ENCODE measurements around the gene RBMS3.

Gene RBMS3

DNA sequence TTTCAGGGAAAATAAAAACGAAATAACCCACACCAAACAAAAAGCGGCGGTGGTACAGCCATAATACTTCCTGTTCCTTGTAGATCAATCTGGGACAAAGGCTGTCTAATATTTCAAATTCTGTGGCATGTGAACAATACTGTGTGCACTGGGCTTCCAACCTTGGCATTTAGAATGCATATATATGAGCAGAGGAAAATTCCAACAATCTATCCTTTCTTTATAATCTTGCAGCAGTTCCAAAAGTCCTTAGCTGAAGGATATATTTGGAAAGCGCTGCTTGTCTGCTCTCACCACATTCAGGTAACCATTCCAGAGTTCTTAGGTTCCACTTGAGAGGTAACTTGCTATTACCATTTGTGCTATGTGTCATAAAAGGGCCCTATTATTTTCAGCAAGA lies 231.8 kb downstream of the RBMS3 start:
- ChIA-PET CTCF (interaction anchor here (1.5 kb wide), 1 partner anchor 175 kb away, joined by 3 read pairs; no protein-coding TSS in a partner anchor), POLR2A (no interaction called here)
- no peak for DNase-seq (ENCODE audit: extremely low spot score)
- TF ChIP-seq SP1 (IDR thresholded peaks at IDR 0.05) (no peak), NFRKB (IDR thresholded peaks at IDR 0.05) (no peak), TARDBP (IDR thresholded peaks at IDR 0.05) (no peak), ARNT (IDR thresholded peaks at IDR 0.05) (no peak), CTBP1 (IDR thresholded peaks at IDR 0.05; ENCODE audit: borderline replicate concordance) (no peak), FOXM1 (IDR thresholded peaks at IDR 0.05; ENCODE audit: borderline replicate concordance) (no peak), L3MBTL2 (conservative IDR thresholded peaks at IDR 0.05) (no peak), SUZ12 (IDR thresholded peaks at IDR 0.05) (no peak), ELF4 (IDR thresholded peaks at IDR 0.05) (no peak), LEF1 (IDR thresholded peaks at IDR 0.05; ENCODE audit: borderline replicate concordance) (no peak), ZNF384 (IDR thresholded peaks at IDR 0.05) (no peak), FOXA1 (IDR thresholded peaks at IDR 0.05) (no peak), FOXK2 (IDR thresholded peaks at IDR 0.05) (no peak), BHLHE40 (IDR thresholded peaks at IDR 0.05; ENCODE audit: borderline replicate concordance) (no peak), HDGF (IDR thresholded peaks at IDR 0.05; ENCODE audit: borderline replicate concordance) (no peak)
- TF ChIP-seq, protein P1, sequence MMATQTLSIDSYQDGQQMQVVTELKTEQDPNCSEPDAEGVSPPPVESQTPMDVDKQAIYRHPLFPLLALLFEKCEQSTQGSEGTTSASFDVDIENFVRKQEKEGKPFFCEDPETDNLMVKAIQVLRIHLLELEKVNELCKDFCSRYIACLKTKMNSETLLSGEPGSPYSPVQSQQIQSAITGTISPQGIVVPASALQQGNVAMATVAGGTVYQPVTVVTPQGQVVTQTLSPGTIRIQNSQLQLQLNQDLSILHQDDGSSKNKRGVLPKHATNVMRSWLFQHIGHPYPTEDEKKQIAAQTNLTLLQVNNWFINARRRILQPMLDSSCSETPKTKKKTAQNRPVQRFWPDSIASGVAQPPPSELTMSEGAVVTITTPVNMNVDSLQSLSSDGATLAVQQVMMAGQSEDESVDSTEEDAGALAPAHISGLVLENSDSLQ (IDR thresholded peaks at IDR 0.05) = no peak

DNA sequence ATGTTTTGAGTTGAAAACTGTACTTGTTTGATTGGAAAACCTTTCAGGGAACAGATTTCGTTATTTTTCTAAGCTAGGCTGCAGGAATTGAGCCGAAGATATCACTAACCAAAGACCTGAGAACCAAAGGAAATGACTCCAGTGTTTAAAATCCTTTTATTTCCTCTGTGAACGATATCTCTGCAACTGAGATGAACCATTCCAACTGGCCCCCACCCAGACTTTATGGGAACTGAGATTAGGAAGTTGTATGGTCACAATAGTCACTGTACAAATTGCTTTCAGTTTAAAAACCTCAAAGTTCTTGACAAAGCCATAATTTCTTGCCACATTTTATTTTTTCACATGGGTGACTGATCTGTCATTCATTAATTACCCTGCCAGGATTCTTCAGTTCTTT lies 232.4 kb downstream of the RBMS3 start:
- CTCF ChIA-PET = interaction anchor here (1.5 kb wide), 1 partner anchor 174 kb away, joined by 3 read pairs; no protein-coding TSS in a partner anchor
- POLR2A ChIA-PET = no interaction called here

DNA sequence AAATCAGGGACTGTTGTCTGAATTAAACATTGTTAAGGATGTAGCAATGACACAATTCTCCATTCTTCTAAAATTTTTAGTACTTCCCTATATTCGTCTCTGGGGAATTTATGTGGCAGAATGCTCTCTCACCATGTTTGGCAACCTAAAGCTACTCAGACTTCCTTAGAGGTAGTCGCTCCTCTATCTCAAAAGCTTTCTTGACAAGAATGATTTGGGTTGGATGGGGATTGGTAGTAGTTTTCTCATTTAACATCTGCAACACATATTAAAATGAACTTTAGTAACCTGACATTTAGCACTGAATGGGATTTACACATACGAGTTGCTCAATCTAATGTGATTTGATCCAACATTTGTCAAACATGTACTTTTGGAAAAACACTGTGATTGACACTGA lies 233.3 kb downstream of the RBMS3 start:
- TF ChIP-seq TARDBP (IDR thresholded peaks at IDR 0.05) (no peak), SP1 (IDR thresholded peaks at IDR 0.05) (no peak), ARNT (IDR thresholded peaks at IDR 0.05) (no peak), ZNF384 (IDR thresholded peaks at IDR 0.05) (no peak), HDGF (IDR thresholded peaks at IDR 0.05; ENCODE audit: borderline replicate concordance) (no peak)
- TF ChIP-seq, protein P1 (IDR thresholded peaks at IDR 0.05) = no peak
- ChIA-PET POLR2A (no interaction called here), CTCF (no interaction called here)
- no peak for DNase-seq (ENCODE audit: extremely low spot score)

More for the DNA sequence above, 232.4 kb downstream of the RBMS3 start:
- DNase-seq (ENCODE audit: extremely low spot score) = no peak
- TF ChIP-seq HDGF (IDR thresholded peaks at IDR 0.05; ENCODE audit: borderline replicate concordance) = no peak
- TF ChIP-seq BHLHE40 (IDR thresholded peaks at IDR 0.05; ENCODE audit: borderline replicate concordance) = no peak
- TF ChIP-seq L3MBTL2 (conservative IDR thresholded peaks at IDR 0.05) = no peak
- TF ChIP-seq FOXA1 (IDR thresholded peaks at IDR 0.05) = no peak
- TF ChIP-seq FOXK2 (IDR thresholded peaks at IDR 0.05) = no peak
- no peak for TF ChIP-seq SUZ12 (IDR thresholded peaks at IDR 0.05)
- TF ChIP-seq FOXM1 (IDR thresholded peaks at IDR 0.05; ENCODE audit: borderline replicate concordance) = no peak
- no peak for TF ChIP-seq ZNF384 (IDR thresholded peaks at IDR 0.05)
- TF ChIP-seq, protein P1 (IDR thresholded peaks at IDR 0.05) = no peak
- no peak for TF ChIP-seq NFRKB (IDR thresholded peaks at IDR 0.05)
- TF ChIP-seq ARNT (IDR thresholded peaks at IDR 0.05) = no peak
- TF ChIP-seq SP1 (IDR thresholded peaks at IDR 0.05) = no peak
- no peak for TF ChIP-seq CTBP1 (IDR thresholded peaks at IDR 0.05; ENCODE audit: borderline replicate concordance)
- no peak for TF ChIP-seq ELF4 (IDR thresholded peaks at IDR 0.05)
- no peak for TF ChIP-seq LEF1 (IDR thresholded peaks at IDR 0.05; ENCODE audit: borderline replicate concordance)
- no peak for TF ChIP-seq TARDBP (IDR thresholded peaks at IDR 0.05)

DNA sequence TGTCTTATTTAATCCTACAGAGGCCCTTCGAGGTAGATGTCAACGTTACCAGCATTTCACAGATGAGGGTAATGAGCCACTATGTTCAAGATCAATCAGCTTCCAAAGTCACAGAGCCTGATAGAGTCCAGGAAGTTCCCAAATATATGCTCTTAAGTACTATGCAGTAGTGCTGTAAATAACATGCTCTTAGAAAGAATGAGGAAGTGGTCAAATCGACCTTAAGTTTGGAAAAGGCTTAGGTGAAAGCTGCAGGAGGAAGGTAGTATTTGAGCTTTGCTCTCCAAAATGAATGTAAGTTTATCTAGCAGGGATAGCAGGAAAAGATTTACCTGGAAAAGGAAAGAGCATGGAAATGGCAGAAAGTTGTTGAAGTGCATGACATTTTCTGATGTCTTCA lies 234.0 kb downstream of the RBMS3 start:
- TF ChIP-seq LEF1 (IDR thresholded peaks at IDR 0.05; ENCODE audit: borderline replicate concordance) (no peak), NFRKB (IDR thresholded peaks at IDR 0.05) (no peak), BHLHE40 (IDR thresholded peaks at IDR 0.05; ENCODE audit: borderline replicate concordance) (no peak), L3MBTL2 (conservative IDR thresholded peaks at IDR 0.05) (no peak), FOXM1 (IDR thresholded peaks at IDR 0.05; ENCODE audit: borderline replicate concordance) (no peak), SP1 (IDR thresholded peaks at IDR 0.05) (no peak), CTBP1 (IDR thresholded peaks at IDR 0.05; ENCODE audit: borderline replicate concordance) (no peak), SUZ12 (IDR thresholded peaks at IDR 0.05) (no peak), ARNT (IDR thresholded peaks at IDR 0.05) (no peak), HDGF (IDR thresholded peaks at IDR 0.05; ENCODE audit: borderline replicate concordance) (no peak), TARDBP (IDR thresholded peaks at IDR 0.05) (no peak), ZNF384 (IDR thresholded peaks at IDR 0.05) (no peak), FOXK2 (IDR thresholded peaks at IDR 0.05) (no peak), FOXA1 (IDR thresholded peaks at IDR 0.05) (no peak)
- ChIA-PET CTCF (no interaction called here), POLR2A (no interaction called here)
- no peak for DNase-seq (ENCODE audit: extremely low spot score)

DNA sequence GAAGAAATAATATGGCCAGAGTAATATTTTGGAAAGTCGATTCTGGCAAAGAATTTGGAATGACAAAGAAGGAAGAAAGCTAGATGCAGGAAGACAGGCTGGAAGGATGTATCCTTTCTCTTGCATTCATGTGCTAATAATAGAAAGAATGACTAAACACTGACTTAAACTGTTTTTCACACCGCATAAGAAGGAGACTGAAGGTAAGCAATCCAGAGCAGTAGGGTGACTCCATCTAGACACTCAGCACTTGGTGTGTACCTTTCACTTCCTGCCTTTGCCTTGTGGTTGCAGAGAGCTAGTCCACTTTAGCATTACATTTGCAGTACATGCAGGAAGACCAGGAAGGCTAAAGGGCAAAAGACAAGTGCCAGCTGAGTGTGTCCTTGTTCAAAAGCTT lies 234.6 kb downstream of the RBMS3 start:
- POLR2A ChIA-PET = no interaction called here
- CTCF ChIA-PET = no interaction called here
- no peak for DNase-seq (ENCODE audit: extremely low spot score)
- TF ChIP-seq TARDBP (IDR thresholded peaks at IDR 0.05) (no peak), ZNF384 (IDR thresholded peaks at IDR 0.05) (no peak), LEF1 (IDR thresholded peaks at IDR 0.05; ENCODE audit: borderline replicate concordance) (no peak), ELF4 (IDR thresholded peaks at IDR 0.05) (no peak), NFRKB (IDR thresholded peaks at IDR 0.05) (no peak), ARNT (IDR thresholded peaks at IDR 0.05) (no peak), HDGF (IDR thresholded peaks at IDR 0.05; ENCODE audit: borderline replicate concordance) (no peak), SUZ12 (IDR thresholded peaks at IDR 0.05) (no peak), L3MBTL2 (conservative IDR thresholded peaks at IDR 0.05) (no peak)

DNA sequence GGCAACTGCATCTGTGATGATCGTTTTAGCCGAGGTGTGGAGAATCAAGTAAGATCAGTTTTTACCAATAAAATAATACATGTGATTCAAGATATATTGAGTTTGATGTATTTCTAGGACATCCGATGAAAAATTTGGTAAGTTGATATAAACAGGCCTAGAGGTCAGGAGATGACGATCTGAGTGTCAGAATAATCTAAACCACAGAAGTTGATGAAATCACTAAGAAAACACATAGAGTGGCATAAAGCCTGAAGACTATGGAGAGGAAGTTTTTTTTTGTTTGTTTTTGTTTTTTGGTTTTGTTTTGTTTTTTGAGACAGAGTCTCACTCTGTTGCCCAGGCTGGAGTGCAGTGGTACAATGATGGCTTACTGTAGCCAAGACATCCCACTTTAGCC lies 235.3 kb downstream of the RBMS3 start:
- ChIA-PET CTCF (no interaction called here), POLR2A (no interaction called here)
- DNase-seq (ENCODE audit: extremely low spot score) = no peak
- TF ChIP-seq ARNT (IDR thresholded peaks at IDR 0.05) = no peak
- no peak for TF ChIP-seq SUZ12 (IDR thresholded peaks at IDR 0.05)
- TF ChIP-seq, protein P1 (IDR thresholded peaks at IDR 0.05) = no peak
- no peak for TF ChIP-seq LEF1 (IDR thresholded peaks at IDR 0.05; ENCODE audit: borderline replicate concordance)
- TF ChIP-seq SP1 (IDR thresholded peaks at IDR 0.05) = no peak
- TF ChIP-seq BHLHE40 (IDR thresholded peaks at IDR 0.05; ENCODE audit: borderline replicate concordance) = no peak
- TF ChIP-seq FOXA1 (IDR thresholded peaks at IDR 0.05) = no peak
- no peak for TF ChIP-seq TARDBP (IDR thresholded peaks at IDR 0.05)
- TF ChIP-seq ZNF384 (IDR thresholded peaks at IDR 0.05) = no peak
- TF ChIP-seq CTBP1 (IDR thresholded peaks at IDR 0.05; ENCODE audit: borderline replicate concordance) = no peak
- TF ChIP-seq ELF4 (IDR thresholded peaks at IDR 0.05) = no peak
- TF ChIP-seq FOXM1 (IDR thresholded peaks at IDR 0.05; ENCODE audit: borderline replicate concordance) = no peak
- no peak for TF ChIP-seq L3MBTL2 (conservative IDR thresholded peaks at IDR 0.05)
- TF ChIP-seq NFRKB (IDR thresholded peaks at IDR 0.05) = no peak
- no peak for TF ChIP-seq FOXK2 (IDR thresholded peaks at IDR 0.05)
- TF ChIP-seq HDGF (IDR thresholded peaks at IDR 0.05; ENCODE audit: borderline replicate concordance) = no peak

Measured in HEK293T (cell line).